Measurements from ENCODE around the gene ATG3.
A peak's percentile ranks its signal among the peaks of the same experiment; 100 is the strongest.

The ATG3 gene

GRCh38 chr3:112561734-112562529 lies at the start of gene ATG3, which contains the start of gene SLC35A5:
TSS of gene ATG3 (minus strand) at chr3:112561962. CDS start at chr3:112561528, 434 bp downstream.
TSS of gene SLC35A5 (plus strand) at chr3:112562045. CDS start at chr3:112563404, 1,359 bp downstream.
- H3K4me3 ChIP-seq (replicated peaks; ENCODE audit: low read depth, low read length): peak within 1 kb of the TSS; percentile 89
- peak; percentile 94 for DNase-seq (ENCODE audit: extremely low read depth, low read depth)
- TF ChIP-seq CTCF (IDR thresholded peaks at IDR 0.05; ENCODE audit: low read depth, low read length, missing control alignments): no peak

GRCh38 chr3:112610121-112610520 lies 48.4 kb upstream of the ATG3 start:
- H3K4me3 ChIP-seq (replicated peaks; ENCODE audit: low read depth, low read length): no peak overlapping the region
- no peak for TF ChIP-seq CTCF (IDR thresholded peaks at IDR 0.05; ENCODE audit: low read depth, low read length, missing control alignments)
- DNase-seq (ENCODE audit: extremely low read depth, low read depth): no peak

DNA sequence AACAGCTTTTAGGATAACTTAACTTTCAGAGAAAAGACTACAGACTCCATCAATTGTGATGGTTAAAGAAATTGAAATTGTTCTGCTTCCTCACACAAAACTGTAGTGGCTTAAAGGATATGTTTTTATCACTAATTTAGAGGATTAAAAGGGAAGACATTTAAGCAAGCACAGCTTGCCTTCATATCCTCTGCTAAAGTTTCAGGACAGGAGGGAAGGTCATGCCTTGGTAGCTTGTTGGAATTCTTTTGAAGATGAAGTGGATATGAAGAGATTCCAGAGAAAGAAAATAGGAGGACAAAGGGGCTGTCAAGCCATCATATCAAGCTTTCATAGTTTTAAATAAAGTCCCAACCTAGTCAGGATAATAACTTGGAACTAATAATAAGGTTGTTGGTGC lies 46.1 kb upstream of the ATG3 start:
- TF ChIP-seq CTCF (IDR thresholded peaks at IDR 0.05; ENCODE audit: low read depth, low read length, missing control alignments): no peak
- DNase-seq (ENCODE audit: extremely low read depth, low read depth): no peak
- no peak overlapping the region for H3K4me3 ChIP-seq (replicated peaks; ENCODE audit: low read depth, low read length)

DNA sequence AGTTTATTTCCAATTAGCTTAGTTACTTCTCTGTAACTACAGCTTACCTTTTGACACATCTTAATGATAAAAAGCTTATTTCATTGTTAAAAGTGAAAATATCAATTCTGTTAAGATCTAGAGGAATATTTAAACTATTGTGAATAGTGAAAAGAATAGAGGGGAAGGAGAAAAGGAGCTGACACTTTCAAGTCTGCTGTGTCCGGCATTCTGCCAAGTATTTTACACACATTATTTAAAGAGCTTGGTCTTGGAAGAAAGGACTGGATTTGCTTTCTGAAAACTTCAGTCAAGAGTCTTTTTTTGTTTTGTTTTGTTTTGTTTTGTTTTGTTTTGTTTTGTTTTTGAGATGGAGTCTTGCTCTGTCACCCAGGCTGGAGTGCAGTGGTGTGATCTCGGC lies 44.3 kb upstream of the ATG3 start:
- no peak for TF ChIP-seq CTCF (IDR thresholded peaks at IDR 0.05; ENCODE audit: low read depth, low read length, missing control alignments)
- DNase-seq (ENCODE audit: extremely low read depth, low read depth): no peak
- no peak overlapping the region for H3K4me3 ChIP-seq (replicated peaks; ENCODE audit: low read depth, low read length)

DNA sequence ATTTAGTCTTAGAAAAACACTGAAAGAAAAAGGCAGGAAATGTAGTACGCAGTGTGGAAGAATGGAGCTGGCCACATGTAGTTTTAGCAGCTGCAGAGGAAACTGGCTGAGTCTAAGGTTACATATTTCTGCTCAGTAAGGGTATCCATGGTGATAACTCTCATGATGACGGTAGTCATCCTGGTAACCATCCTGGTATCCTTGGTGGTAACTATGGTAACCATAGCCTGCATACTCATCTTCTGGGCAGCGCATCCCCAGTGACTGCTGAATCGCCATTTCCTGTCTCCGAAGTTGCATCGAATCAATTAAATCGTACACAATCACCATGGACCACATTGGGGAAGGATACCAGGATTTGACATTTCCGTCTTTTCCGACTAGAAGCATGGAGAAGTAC lies 43.5 kb upstream of the ATG3 start:
- peak; percentile 90 for DNase-seq (ENCODE audit: extremely low read depth, low read depth)
- no peak for TF ChIP-seq CTCF (IDR thresholded peaks at IDR 0.05; ENCODE audit: low read depth, low read length, missing control alignments)
- H3K4me3 ChIP-seq (replicated peaks; ENCODE audit: low read depth, low read length): no peak overlapping the region

DNA sequence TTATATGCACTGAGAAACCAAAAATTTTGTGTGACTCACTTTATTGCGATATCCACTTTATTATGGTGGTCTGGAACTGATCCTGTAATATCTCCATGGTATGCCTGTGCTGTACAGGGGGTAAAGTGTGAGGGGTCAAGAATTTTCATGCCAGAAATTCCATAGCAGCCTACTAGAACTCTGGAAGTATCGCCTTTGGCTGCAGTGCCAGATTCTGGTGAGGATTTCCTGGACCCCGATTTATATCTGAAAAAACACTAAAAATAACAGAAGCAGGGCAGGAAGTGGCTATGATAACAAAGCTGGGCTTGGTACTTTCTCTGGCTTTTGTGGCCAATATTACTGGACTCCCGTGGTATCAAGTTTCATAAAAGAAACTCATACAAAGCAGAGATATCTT lies 42.8 kb upstream of the ATG3 start:
- peak; percentile 56 for DNase-seq (ENCODE audit: extremely low read depth, low read depth)
- H3K4me3 ChIP-seq (replicated peaks; ENCODE audit: low read depth, low read length): no peak overlapping the region
- TF ChIP-seq CTCF (IDR thresholded peaks at IDR 0.05; ENCODE audit: low read depth, low read length, missing control alignments): no peak

Measured in HFF-Myc (cell line).